Measurements from ENCODE around the gene RHOJ. TPM values are rescaled to one million over a fixed set of nuclear protein-coding genes. Genes with fewer than 3 reads are reported as not detected.
A peak's percentile ranks its signal among the peaks of the same experiment; 100 is the strongest.

RHOJ gene
- total RNA-seq (20.0 TPM), polyA plus RNA-seq (ENCODE audit: insufficient read depth, low read depth, low replicate concordance) (4.0 TPM)
- long read RNA-seq, donor 1, transcript RHOJ-201 (5 exons, 3,302 nt) = major isoform, 6 of 6 reads
- long read RNA-seq, donor 1, partial matches to known transcripts = 0 of 6 reads
- long read RNA-seq, donor 1, other reads (novel, unspliced or antisense) = 0 of 6 reads
- long read RNA-seq, donor 2, transcript RHOJ-201 (5 exons, 3,302 nt) = major isoform, 6 of 6 reads
- long read RNA-seq, donor 2, partial matches to known transcripts = 0 of 6 reads
- long read RNA-seq, donor 2, other reads (novel, unspliced or antisense) = 0 of 6 reads
- long read RNA-seq, donor 3, partial matches to known transcripts = 0 of 3 reads
- long read RNA-seq, donor 3, other reads (novel, unspliced or antisense) = 0 of 3 reads
- long read RNA-seq, donor 4, transcript RHOJ-201 (5 exons, 3,302 nt) = major isoform, 8 of 8 reads
- long read RNA-seq, donor 4, partial matches to known transcripts = 0 of 8 reads
- long read RNA-seq, donor 4, other reads (novel, unspliced or antisense) = 0 of 8 reads
- long read RNA-seq, donor 5, partial matches to known transcripts = 0 of 1 reads
- long read RNA-seq, donor 5, other reads (novel, unspliced or antisense) = 0 of 1 reads
- long read RNA-seq, donor 6, transcript RHOJ-201 (5 exons, 3,302 nt) = major isoform, 5 of 5 reads
- long read RNA-seq, donor 6, partial matches to known transcripts = 0 of 5 reads
- long read RNA-seq, donor 6, other reads (novel, unspliced or antisense) = 0 of 5 reads
- long read RNA-seq, donor 7, partial matches to known transcripts = 1 of 3 reads
- long read RNA-seq, donor 7, other reads (novel, unspliced or antisense) = 1 of 3 reads
- long read RNA-seq, donor 8, partial matches to known transcripts = 7 of 10 reads
- long read RNA-seq, donor 8, other reads (novel, unspliced or antisense) = 0 of 10 reads
- long read RNA-seq, donor 9, partial matches to known transcripts = 0 of 2 reads
- long read RNA-seq, donor 9, other reads (novel, unspliced or antisense) = 0 of 2 reads
- long read RNA-seq, donor 10, transcript RHOJ-201 (5 exons, 3,302 nt) = major isoform, 5 of 5 reads
- long read RNA-seq, donor 10, partial matches to known transcripts = 0 of 5 reads
- long read RNA-seq, donor 10, other reads (novel, unspliced or antisense) = 0 of 5 reads

GRCh38 chr14:63204407-63205043, at the start of gene RHOJ:
TSS of gene RHOJ (plus strand) at chr14:63204443. CDS start at chr14:63204870, 427 bp downstream.
- no peaks in the 10 kb centered on the region for H3K9me3 ChIP-seq (ENCODE audit: control insufficient read depth in 2 of 3, insufficient read depth in 1 of 3, low read length in 3 of 3)
- peak within 1 kb of the TSS; percentile 60 to 81 for H3K27ac ChIP-seq (ENCODE audit: low read depth in 2 of 2, low read length in 2 of 2)
- intact Hi-C loops (cut with DNase I) = no loop called here
- peak within 1 kb of the TSS; percentile 38 to 67 (median 61) for H3K4me3 ChIP-seq (ENCODE audit: low read length in 3 of 3)
- DNase-seq = peak in 3 of 5 donors; percentile 33 to 67 (median 50)
- H3K4me1 ChIP-seq (ENCODE audit: control insufficient read depth in 2 of 3, insufficient read depth in 2 of 3, low read depth in 1 of 3, low read length in 3 of 3) = no peaks in the 10 kb centered on the region
- peak within 1 kb of the TSS in 2 of 3 donors; percentile 10 to 57 for H3K9ac ChIP-seq (ENCODE audit: low read length in 3 of 3)
- H3K36me3 ChIP-seq (ENCODE audit: control insufficient read depth in 2 of 3, insufficient read depth in 3 of 3, low read length in 3 of 3) = no peaks in the 10 kb centered on the region
- no peaks in the 10 kb centered on the region for H3K27me3 ChIP-seq (ENCODE audit: control insufficient read depth, insufficient read depth, low read length)
- no peak for TF ChIP-seq CTCF (IDR thresholded peaks at IDR 0.05; ENCODE audit: borderline replicate concordance, extremely low read depth, insufficient read depth)
- no peak for FAIRE-seq

- DNase-seq (no peak), FAIRE-seq (no peak)
- Histone ChIP-seq H3K27ac (ENCODE audit: low read depth in 2 of 2, low read length in 2 of 2) (no peak overlapping the region), H3K9me3 (ENCODE audit: control insufficient read depth in 2 of 3, insufficient read depth in 1 of 3, low read length in 3 of 3) (no peaks in the 10 kb centered on the region), H3K27me3 (ENCODE audit: control insufficient read depth, insufficient read depth, low read length) (no peaks in the 10 kb centered on the region), H3K4me1 (ENCODE audit: control insufficient read depth in 2 of 3, insufficient read depth in 2 of 3, low read depth in 1 of 3, low read length in 3 of 3) (no peaks in the 10 kb centered on the region), H3K9ac (ENCODE audit: low read length in 3 of 3) (no peak overlapping the region), H3K4me3 (ENCODE audit: low read length in 3 of 3) (no peak overlapping the region), H3K36me3 (ENCODE audit: control insufficient read depth in 2 of 3, insufficient read depth in 3 of 3, low read length in 3 of 3) (no peaks in the 10 kb centered on the region)
- TF ChIP-seq CTCF (IDR thresholded peaks at IDR 0.05; ENCODE audit: borderline replicate concordance, extremely low read depth, insufficient read depth) = no peak
- intact Hi-C loops (cut with DNase I) = no loop called here
Observed at GRCh38 chr14:63155511-63156185, 48.6 kb upstream of the RHOJ start.

- H3K27ac ChIP-seq (ENCODE audit: low read depth in 2 of 2, low read length in 2 of 2) = no peak overlapping the region
- H3K9ac ChIP-seq (ENCODE audit: low read length in 3 of 3) = no peak overlapping the region
- no peaks in the 10 kb centered on the region for H3K4me1 ChIP-seq (ENCODE audit: control insufficient read depth in 2 of 3, insufficient read depth in 2 of 3, low read depth in 1 of 3, low read length in 3 of 3)
- no peak overlapping the region for H3K4me3 ChIP-seq (ENCODE audit: low read length in 3 of 3)
- FAIRE-seq (no peak), DNase-seq (no peak)
- TF ChIP-seq CTCF (IDR thresholded peaks at IDR 0.05; ENCODE audit: borderline replicate concordance, extremely low read depth, insufficient read depth) = no peak
- H3K36me3 ChIP-seq (ENCODE audit: control insufficient read depth in 2 of 3, insufficient read depth in 3 of 3, low read length in 3 of 3) = no peaks in the 10 kb centered on the region
- intact Hi-C loops (cut with DNase I) = no loop called here
- H3K9me3 ChIP-seq (ENCODE audit: control insufficient read depth in 2 of 3, insufficient read depth in 1 of 3, low read length in 3 of 3) = no peaks in the 10 kb centered on the region
- H3K27me3 ChIP-seq (ENCODE audit: control insufficient read depth, insufficient read depth, low read length) = no peaks in the 10 kb centered on the region
Observed at GRCh38 chr14:63157195-63157594, 47.0 kb upstream of the RHOJ start.
